ENCODE results near the gene RSPH1.
"Not testable (repeated sequence)": the region's sequence is repeated elsewhere in the genome, so short reads cannot be mapped to it uniquely, and the experiment has no call there.

RSPH1 gene

DNA sequence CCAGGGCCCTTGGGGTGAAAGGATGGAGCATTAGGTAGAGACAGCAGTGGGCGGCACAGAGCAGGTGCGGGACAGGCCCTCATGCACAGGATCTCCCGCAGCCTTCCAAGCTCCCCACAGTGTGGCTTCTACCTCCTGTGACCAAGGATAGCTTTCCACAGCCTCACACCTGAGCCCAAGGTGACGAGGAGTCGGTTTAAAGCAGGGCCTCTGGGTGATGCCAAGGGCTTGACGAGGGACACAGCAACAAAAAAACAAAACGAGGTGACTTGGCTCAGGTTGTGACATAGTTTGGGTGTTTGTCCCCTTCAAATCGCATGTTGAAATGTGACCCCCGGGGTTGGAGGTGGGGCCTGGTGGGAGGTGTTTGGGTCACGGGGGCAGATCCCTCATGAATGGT, 15.3 kb downstream of the RSPH1 start:
- DNase-seq, result no peak

DNA sequence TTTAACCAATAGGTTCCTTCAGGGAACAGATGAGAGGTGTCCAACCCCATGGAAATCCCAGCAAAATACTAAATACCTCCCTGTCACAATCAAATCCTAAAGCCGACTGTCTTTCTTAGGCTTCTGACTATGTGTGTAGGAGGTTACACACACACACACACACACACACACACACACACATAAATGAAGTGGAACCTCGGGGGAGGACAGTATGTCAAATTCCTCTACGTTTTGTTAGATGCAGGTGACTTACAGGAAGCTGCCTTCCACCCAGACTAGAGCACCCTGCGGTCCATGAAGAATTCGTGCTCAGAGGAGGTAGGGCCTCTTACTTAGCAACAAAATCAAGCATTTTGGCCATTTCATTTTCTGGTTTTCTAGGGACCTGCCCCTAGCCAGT, 16.4 kb downstream of the RSPH1 start:
- DNase-seq, result no peak

DNA sequence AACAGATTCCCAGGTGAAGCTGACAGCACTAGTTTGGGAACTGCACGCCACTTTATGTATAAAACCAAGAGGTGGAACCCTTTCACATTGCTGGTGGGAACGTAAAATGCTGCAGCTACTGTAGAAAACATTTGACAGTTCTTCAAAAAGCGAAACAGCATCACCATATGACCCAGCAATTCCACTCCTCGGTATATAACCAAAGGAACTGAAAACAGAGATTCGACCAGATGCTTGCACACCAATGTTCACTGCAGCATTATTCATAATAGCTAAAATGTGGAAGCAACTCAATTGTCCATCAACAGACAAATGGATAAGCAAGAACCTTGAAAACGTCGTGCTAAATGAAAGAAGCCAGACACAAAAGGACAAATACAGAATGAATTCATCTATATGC, 17.5 kb downstream of the RSPH1 start:
- no peak for DNase-seq

DNA sequence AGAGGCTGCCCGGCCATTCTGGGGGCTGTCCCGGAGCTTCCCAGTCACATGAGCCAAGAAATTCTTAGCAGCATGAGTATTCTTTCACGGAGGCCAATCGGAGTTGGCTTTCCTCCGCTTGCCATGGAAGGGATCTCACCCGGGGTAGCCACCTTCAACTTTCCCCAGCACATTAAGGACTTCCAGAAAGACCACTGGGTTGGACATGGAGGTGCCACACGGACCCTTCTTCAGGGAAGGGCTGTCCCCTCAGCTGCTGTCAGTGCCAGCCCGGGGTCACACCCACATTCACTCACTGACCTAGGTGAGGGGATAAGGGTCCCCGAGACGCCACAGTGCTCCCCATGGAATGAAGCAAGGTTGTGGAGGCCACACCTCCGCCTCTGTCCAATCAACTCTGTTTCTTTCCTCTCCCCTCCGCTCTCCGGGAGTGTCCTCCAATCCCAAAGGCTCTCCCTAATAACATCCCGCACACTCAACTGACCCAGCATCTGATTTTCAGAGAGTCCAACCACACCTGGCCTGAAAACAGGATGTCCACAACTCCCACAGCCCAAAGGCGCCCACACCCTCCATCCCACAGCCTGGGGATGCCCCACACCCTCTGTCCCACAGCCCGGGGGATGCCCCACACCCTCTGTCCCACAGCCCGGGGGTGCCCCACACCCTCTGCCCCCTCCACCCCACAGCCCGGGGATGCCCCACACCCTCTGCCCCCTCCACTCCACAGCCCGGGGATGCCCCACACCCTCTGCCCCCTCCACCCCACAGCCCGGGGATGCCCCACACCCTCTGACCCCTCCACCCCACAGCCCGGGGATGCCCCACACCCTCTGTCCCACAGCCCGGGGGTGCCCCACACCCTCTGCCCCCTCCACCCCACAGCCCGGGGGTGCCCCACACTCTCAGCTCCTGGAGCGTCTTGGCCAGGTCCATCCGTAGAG, 19.4 kb downstream of the RSPH1 start:
- DNase-seq, result no peak

DNA sequence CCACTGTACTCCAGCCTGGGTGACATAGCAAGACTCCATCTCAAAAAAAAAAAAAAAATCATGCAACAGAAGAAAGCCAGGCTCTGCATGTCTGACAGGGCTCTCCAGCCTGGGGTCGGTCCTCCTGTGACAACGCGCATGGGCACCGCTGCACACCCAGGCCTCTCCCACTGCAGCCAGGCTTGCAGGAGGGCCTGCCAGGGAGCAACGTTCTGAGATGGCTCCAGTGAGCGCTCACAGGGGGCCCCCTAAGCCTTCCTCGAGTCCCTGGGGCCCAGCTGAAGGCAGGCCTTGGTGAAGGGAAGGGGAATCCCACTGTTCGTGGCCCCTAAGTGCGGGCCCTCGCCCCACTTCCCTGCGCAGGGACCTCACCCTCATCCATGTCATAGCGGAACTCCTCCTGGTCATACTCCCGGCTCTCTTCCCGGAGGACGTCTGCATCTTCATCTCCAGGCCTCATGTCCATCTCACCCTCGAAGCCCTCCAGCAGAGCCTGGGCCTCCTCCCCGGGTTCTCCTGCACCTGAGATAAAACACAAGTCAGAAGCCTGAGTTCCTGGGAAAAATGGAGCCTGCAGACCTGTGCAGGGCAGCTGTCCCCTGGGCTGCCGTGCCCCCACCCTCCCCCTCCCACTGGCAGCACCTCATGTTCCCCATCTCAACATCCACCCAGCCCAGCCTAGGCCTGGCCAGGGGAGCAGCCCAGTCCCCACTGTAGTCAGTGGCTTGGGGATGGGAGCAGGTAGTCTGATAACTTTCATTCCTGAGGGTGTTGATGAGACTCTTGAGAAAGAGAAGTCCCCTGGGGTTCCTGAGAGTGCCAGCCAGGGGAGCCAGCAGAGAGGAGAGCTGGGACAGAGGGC, 20.3 kb downstream of the RSPH1 start:
- no peak for DNase-seq

DNA sequence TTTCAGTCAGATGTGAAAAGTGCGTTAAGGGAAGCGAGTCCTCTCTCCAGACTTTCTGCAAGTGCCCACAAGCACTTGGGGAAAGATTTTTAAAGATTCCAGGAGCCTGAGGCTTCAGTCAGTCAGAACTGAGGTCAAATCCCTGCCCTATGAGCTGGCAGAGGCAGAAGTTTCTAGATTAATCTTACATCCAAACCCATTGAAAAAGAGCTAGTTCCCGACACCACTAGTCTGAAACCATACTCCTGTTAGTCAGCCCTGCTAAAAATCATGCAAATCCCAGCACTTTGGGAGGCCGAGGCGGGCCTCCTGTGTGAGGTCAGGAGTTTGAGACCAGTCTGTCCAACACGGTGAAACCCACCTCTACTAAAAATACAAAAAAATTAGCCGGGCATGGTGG, 21.0 kb downstream of the RSPH1 start:
- DNase-seq, result no peak

DNA sequence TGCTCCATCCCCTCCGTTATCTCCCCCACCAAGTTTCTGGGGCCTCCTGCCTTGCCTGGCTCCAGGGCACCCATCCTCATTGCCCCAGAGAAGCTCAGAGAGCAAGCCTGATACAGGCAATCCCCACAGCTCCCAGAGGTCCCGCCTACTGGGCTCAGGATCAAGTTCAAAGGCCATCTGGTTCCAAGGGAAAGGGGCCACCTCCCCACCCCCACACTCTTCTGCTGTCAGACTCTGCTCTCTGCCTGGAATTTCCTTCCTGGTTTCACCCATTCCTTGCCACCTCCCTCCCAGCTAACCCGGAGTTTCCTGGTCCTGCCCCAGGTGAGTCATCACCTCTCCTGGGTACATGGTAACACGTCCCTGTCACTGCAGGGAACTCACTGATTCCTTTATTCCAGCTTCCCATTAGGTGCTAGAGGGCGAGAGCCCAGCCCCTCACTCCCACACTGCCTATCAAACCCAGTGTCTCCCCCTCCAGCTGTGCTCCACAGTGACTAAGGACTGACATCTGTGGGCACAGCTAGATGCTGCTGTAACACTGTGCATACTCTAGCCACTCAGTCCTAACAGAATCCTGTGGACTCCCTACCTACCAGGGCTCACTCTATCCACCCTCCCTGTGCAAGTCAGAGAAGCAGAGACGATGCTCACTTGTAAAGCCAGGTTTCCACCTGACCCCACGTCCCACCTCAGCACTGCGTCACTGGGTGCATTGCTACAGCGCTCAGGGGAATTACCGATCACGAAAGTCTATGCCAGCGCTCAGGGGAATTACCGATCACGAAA, 21.8 kb downstream of the RSPH1 start:
- peak; percentile 32 for DNase-seq

DNA sequence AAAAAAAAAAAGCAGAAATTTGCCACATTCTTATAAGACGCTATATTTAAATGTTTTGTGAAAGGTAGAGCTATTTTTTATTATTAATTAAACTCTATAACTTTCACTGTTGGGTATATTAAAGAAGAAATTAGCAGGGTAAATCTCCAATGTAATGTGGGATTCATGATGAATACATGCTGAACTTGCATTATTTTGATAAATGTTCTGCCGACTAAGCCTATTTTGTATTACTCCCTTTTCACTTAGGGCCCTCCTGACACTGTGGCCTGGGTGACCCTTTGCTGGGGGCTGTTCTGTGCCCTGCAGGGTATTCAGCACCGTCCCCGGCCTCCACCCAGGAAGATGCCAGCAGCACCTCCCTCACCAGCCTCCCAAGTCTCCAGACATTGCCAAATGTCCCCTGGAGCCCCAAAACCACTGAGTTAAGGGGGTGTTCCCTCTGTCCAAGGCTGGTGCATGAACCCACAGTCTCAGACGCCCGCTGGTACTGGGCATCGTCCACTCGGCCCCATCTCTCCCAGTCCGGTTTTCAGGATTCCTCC, 22.5 kb downstream of the RSPH1 start:
- no peak for DNase-seq

DNA sequence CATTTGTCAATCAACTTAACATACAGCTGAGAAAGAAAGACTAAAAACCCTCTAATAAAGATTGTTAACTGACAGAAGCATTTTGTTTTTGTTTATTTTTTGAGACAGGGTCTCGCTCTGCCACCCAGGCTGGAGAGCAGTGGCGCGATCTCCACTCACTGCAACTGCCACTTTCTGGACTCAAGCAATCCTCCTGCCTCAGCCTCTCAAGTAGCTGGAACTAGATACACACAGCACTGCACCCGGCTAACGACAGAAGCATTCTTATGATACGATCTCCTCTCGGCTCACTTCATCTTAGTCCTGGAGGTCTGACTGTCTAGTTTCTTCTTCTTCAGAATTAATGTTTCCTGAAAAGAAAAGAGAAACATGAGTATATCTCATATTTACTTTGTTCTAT, 23.5 kb downstream of the RSPH1 start:
- DNase-seq, result peak; percentile 29

DNA sequence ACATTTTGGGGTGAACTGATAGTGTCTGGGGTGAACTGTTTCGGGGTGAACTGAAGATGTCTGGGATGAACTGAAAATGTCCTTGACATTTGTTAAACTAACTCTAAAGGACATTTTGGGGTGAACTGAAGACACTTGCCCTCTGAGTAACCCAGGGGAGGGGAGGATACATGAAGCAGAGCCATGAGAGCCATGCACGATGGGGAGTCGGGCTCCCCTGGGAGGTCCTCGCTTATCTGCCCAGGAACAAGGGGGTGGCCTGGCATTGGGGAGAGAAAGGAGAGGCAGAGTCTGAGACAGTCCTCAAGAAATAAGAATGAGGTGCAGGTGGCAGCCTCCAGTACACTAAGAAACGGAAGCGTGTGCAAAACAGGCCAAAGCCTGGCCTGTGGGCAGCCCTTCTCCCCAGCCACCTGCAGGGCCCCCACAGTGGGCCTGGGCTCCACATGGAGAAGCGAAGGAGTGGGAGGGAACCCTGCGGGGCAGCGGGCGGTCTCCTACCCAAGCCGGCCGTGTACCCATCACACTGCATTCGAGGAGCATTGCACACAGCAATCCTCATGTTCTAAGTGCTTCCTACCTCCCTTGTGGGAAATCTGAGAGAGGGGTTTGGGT, 24.2 kb downstream of the RSPH1 start:
- DNase-seq, result no peak

DNA sequence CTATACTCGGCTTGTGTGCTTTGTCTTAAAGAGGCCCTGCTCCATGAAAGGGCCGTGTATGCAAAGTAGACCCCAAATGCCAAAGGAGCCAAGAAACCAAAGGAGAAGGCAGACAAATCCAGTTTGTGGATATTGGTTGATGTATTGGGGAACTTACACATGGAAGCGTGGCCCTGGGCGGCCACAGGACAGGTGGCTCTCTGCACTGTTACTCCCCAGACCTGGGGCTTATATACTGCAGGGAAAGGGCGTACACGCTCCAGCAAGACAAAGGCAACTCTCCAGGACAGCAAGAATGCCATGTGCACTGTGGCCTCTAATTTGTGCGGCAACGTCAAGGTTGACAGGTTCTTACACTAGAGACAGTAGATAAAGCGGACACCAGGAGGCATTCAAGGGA, 24.8 kb downstream of the RSPH1 start:
- DNase-seq, result no peak

DNA sequence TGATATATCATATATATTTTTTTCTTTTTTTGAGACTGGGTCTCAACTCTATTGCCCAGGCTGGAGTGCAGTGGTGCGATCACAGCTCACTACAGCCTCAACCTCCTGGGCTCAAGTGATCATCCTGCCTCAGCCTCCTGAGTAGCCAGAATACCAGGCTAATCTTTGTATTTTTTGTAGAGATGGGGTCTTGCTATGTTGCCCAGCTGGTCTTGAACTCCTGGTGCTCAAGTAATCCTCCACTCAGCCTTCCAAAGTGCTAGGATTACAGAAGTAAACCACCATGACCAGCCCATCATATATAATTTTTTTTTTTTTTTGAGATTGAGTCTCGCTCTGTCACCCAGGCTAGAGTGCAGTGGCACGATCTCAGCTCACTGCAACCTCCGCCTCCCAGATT, 26.3 kb downstream of the RSPH1 start:
- DNase-seq, result not testable (repeated sequence)

DNA sequence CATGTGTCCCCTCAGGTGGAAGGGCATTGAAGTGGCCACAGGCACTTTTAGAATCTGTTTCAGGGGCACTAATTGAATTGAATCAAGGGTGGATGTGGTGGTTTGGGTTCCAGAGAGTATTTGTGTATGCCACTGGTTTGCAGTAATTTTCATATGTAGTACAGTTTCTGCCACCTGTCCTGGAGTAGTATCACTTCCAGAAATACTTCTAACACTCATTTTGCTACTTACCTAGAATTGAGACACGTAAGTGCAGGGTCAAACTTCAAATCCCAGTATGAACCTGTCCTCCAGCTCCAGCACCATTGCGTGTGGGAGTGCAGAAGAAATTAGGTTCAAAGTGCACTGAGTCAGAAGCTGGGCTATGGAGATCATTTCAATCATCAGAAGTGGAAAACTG, 26.8 kb downstream of the RSPH1 start:
- DNase-seq, result no peak

DNA sequence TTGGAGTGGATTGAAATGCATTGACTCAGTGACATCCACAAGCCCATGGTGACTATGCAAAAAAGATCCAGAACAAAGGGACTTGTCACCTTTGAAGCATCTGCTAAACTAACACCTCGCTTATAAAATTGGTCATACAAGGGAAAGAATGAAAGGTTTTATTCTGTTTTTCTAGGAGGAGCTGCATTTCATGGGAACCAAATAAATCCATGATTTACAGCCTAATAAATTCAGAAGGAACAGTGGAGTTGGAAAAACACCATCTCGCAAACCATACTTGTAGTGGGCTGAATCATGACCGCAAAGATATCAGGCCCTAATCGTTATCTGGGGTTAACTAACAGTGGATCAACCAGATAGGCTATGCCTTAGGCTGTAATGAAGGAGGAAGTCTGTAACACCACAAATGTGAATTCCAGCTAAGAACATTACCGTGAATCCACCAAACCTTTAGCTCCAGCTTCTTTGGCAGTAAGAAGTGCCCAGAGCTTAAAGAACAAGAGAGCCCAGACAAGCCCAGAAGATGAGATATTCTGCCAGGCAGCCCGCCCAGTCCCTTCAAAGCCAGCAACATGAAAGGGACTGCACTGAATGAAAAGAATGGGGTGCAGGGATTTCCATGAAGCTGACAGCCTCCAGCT, 27.4 kb downstream of the RSPH1 start:
- DNase-seq, result peak; percentile 82

DNA sequence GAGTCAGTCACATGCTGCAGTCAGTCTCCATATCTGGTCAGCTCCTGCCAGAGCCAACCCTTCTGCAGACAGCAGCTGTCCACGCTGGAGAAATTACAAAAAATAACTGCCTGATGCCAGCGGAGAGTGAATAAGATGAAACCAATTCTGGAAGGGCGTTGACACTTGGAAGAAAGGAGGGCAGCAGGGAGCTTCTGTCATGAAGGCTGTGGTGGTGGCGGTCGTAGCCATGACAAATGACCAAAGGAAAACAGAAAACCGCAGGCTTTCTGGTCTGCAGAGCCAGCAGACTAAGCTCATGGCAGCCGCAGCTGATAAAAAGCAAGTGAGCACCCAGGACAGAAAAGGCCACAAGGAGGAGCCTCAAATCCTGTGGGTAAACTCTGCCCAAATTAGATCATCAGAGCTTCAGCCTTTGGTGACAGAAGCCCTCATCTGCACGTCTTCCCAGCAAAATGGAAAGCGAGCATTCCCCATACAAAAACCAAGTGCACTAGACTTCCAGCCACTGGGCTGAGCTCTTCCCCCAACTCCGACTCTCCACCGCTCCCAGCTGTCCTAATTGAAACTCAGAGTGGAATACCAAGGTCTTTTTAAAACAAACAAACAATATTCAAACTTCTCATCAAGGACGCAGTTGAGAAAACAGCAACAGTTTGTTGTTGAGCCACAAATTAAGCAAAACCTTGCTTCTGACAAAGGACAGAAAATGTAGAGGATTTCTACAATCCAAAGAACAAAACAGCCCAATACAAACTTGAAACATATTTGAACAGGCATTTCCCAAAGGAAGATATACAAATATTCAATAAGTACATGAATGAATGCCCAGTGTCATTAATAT, 28.7 kb downstream of the RSPH1 start:
- peak; percentile 99 for DNase-seq

DNA sequence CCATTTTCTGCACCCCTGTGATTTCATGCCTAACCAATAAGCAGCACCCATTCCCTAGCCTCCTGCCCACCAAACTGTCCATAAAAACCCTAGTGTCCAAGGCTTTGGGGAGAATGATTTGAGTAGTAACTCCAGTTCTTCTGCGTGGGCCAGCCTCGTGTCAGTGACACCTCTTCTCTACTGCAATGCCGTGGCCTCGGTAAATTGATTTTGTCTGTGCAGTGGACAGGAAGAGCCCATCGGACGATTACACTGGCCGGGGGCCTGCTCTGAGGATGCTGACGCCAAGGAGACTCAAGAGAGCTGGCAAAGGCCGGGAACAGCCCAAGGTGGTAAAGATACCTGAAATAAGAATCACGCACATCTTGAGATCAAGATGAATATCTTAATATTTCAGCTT, 29.3 kb downstream of the RSPH1 start:
- no peak for DNase-seq

DNA sequence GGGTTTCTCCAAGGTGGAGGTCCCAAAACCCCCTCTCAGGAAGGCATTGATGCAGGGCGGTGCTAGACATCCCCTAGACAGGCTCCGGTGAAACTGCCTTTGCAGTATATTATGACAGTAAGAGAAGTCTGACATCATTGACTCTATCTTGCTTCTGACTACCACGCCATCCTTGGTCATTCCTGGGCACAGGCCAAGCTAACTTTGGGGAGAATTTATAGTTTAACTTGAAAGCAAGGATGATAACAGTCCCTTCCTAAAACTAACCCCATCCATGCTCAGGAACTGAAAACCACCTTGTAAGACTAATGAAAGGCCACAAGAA, 30.3 kb downstream of the RSPH1 start:
- no peak for DNase-seq

DNA sequence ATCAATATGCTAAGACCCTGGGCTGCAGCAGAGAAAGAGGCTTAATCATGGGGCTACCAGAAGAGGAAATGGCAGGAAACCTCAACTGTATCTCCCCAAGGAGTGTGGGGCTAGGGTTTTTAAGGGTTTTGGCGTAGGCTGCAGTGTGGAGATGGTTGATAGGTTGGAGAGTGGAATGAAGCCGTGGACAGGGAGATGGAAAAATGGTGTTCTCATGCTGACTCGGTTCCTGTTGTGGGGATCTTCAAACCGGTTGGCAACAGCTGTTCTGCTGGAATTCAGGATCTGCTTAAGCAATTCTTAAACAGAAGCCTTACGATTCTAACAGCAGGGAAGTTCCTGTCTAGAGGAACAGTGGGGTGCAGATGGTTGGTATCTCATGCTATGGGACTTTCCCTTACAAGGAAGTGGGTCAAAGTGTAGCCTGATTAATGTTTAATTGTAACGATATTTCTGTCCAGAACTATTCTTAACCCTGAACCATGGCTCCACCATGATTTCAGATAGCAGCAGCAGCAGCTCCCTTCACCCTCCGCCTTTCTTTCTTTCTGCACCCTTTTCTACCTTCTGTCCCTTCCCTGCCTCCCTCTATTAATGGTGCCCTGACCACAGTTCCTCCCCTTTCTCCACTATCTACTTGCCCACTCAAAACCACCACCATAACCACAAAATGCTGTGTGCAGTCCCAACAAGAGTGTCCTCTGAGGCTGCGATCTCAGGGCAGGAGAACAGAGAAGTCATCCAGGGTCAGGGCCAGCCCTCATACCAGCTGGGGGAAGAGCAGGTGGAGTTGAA, 30.8 kb downstream of the RSPH1 start:
- DNase-seq, result peak; percentile 97

DNA sequence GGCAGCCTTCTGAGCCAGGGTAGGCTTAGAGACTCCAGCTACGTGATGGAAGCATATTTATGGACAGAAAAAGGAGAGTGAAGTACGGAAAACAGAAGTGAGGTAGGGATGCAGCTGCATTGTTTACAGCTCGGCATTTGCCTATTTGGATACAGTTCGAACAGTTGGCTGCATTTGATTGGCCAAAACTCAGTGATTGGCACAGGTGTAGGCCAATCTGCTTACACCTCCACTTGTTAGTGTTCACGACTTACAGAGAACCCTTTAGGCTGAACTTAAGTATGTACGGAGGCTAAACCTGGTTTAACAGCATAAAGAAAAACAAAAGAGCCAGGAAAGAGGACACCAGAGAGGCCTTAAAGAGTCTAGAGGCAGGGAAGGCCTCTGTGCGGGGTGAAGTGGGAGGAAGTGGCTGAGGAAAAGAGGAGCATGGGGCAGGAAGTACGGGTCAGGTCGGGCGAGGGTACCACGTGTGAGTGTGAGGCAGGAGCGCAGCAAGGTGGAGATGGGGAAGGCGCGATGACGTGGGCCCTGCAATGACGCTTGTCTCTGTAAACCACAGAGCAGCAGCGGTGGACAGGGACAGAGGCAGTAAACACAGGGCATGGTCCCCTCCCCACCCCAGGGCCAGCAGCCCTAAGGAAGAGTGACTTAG, 32.0 kb downstream of the RSPH1 start:
- DNase-seq, result peak; percentile 58

All from OCI-M1 (cell line).